PC-3 (cell line): ENCODE data around the gene ERBB4. TPM values are rescaled to one million over a fixed set of nuclear protein-coding genes. Genes with fewer than 3 reads are reported as not detected.

Experiments used
- ATAC-seq: fragments of 200-7000 bp; cut with Tn5 transposase; 2 replicates; pipeline ENCODE4 v1.9.1; 2020; ENCODE audit warnings: mild to moderate bottlenecking, moderate library complexity
- BruUV-seq: library from RNA; stranded (reverse); fragments of 400-500 nt; replicated peaks from 2 replicates; lab custom pipeline; 2021; lab: Mats Ljungman, UMichigan
- CTCF ChIA-PET: fragments of 300-600 bp; sonication (Branson Sonifier 250); formaldehyde crosslinking; loops from one replicate; lab custom pipeline; 2022; ENCODE audit warnings: antibody characterized with exemption; lab: Charles Lee
- POLR2A ChIA-PET: fragments of 300-600 bp; sonication (Branson Sonifier 250); formaldehyde crosslinking; loops from one replicate; lab custom pipeline; 2022; ENCODE audit warnings: antibody characterized with exemption; ENCODE audit not compliant: unreplicated experiment; lab: Charles Lee
- DNase-seq: peaks from one replicate; pipeline ENCODE4 v3.0.0-alpha.2; 2015
- H2AFZ ChIP-seq: fragments of 300-600 bp; sonication (generic); 2 replicates; pipeline ENCODE4 v1.6.0; 2016; ENCODE audit warnings: antibody characterized with exemption, low read length
- H3F3A ChIP-seq: fragments of 300-600 bp; sonication (generic); one replicate; pipeline ENCODE4 v1.6.0; 2017; ENCODE audit warnings: antibody characterized with exemption, low read length, control low read depth, mild to moderate bottlenecking; ENCODE audit not compliant: unreplicated experiment
- H3K27ac ChIP-seq: fragments of 300-600 bp; sonication (generic); 2 replicates; pipeline ENCODE4 v1.5.1; 2016; ENCODE audit warnings: mild to moderate bottlenecking, low read length
- H3K27me3 ChIP-seq: fragments of 300-600 bp; sonication (generic); 2 replicates; pipeline ENCODE4 v1.6.1; 2016; ENCODE audit warnings: low read length, mixed read lengths
- H3K36me3 ChIP-seq: fragments of 300-600 bp; sonication (generic); 2 replicates; pipeline ENCODE4 v1.6.1; 2016; ENCODE audit warnings: low read depth, mixed run types, low read length, mixed read lengths
- H3K4me1 ChIP-seq: fragments of 300-600 bp; sonication (generic); 2 replicates; pipeline ENCODE4 v1.5.1; 2016; ENCODE audit warnings: low read length; ENCODE audit not compliant: insufficient read depth
- H3K4me2 ChIP-seq: fragments of 300-600 bp; sonication (generic); 2 replicates; pipeline ENCODE4 v1.6.0; 2016; ENCODE audit warnings: low read length
- H3K4me3 ChIP-seq: fragments of 300-600 bp; sonication (generic); 2 replicates; pipeline ENCODE4 v1.5.1; 2016; ENCODE audit warnings: mild to moderate bottlenecking, low read length, mixed read lengths
- H3K79me2 ChIP-seq: fragments of 300-600 bp; sonication (generic); 2 replicates; pipeline ENCODE4 v1.6.1; 2017; ENCODE audit warnings: low read length, mixed read lengths
- H3K9ac ChIP-seq: fragments of 300-600 bp; sonication (generic); 2 replicates; pipeline ENCODE4 v1.6.0; 2016; ENCODE audit warnings: mild to moderate bottlenecking, low read length
- H3K9me2 ChIP-seq: fragments of 300-600 bp; sonication (generic); replicated peaks from 2 replicates; pipeline ENCODE4 v1.6.1; 2016; ENCODE audit warnings: mixed run types, low read length, mixed read lengths
- H3K9me3 ChIP-seq: fragments of 300-600 bp; sonication (generic); 2 replicates; pipeline ENCODE4 v1.6.1; 2016; ENCODE audit warnings: low read length, mixed read lengths
- H4K20me1 ChIP-seq: fragments of 300-600 bp; sonication (generic); 2 replicates; pipeline ENCODE4 v1.6.1; 2016; ENCODE audit warnings: low read length, mixed read lengths
- CTCF ChIP-seq: fragments of 300-600 bp; sonication (generic); conservative IDR thresholded peaks from 2 replicates; pipeline ENCODE4 v1.5.1; 2017; ENCODE audit warnings: antibody characterized with exemption, low read depth, mild to moderate bottlenecking, low read length
- EZH2 ChIP-seq: fragments of 300-600 bp; sonication (generic); IDR thresholded peaks from one replicate; pipeline ENCODE4 v1.6.1; 2017; ENCODE audit warnings: antibody characterized with exemption, mild to moderate bottlenecking, low read length; ENCODE audit not compliant: unreplicated experiment
- EZH2phosphoT487 ChIP-seq: fragments of 300-600 bp; sonication (generic); IDR thresholded peaks from 2 replicates; pipeline ENCODE4 v1.6.1; 2018; ENCODE audit warnings: mild to moderate bottlenecking, antibody characterized with exemption, low read length, borderline replicate concordance
- intact Hi-C: fragments of 100-400 bp; cut with micrococcal nuclease; formaldehyde crosslinking; loops from 2 replicates; pipeline ENCODE4 v1.9.0; 2023
- total RNA-seq: library from RNA; depleted of rRNA; stranded (reverse); fragments of >200 nt; gene quantifications from 2 replicates; pipeline ENCODE4 v1.2.3, GENCODE V29; 2014

Gene ERBB4
- total RNA-seq, 1 experiment from 2014 or later = under 0.01 TPM

GRCh38 chr2:211376410-211376809 lies 1162.2 kb downstream of the ERBB4 start:
- H3K9me2 ChIP-seq = no peaks in the 10 kb centered on the region
- no peaks in the 10 kb centered on the region for H3K79me2 ChIP-seq
- peaks cover 17% of the 10 kb centered on the region; the same call in 1 of the 2 replicates for H3K27me3 ChIP-seq
- ChIA-PET CTCF (no interaction called here), POLR2A (no interaction called here)
- H3K36me3 ChIP-seq = no peaks in the 10 kb centered on the region
- no peaks in the 10 kb centered on the region for H3K4me1 ChIP-seq
- ATAC-seq = no peak
- H3F3A ChIP-seq = no peaks in the 10 kb centered on the region
- no peaks in the 10 kb centered on the region for H3K9me3 ChIP-seq
- no TSS peak for BruUV-seq
- H3K9ac ChIP-seq = no peak overlapping the region
- no peak overlapping the region for H2AFZ ChIP-seq
- intact Hi-C loops = no loop called here
- no peak for DNase-seq
- H3K4me2 ChIP-seq = no peak overlapping the region
- H3K27ac ChIP-seq = no peak overlapping the region
- TF ChIP-seq EZH2phosphoT487 (no peak), CTCF (no peak), EZH2 (no peak)
- H3K4me3 ChIP-seq = no peak overlapping the region
- no peaks in the 10 kb centered on the region for H4K20me1 ChIP-seq

GRCh38 chr2:211373203-211373602 lies 1165.4 kb downstream of the ERBB4 start:
- Histone ChIP-seq H3K4me2 (no peak overlapping the region), H3F3A (no peaks in the 10 kb centered on the region), H3K9ac (no peak overlapping the region), H3K27me3 (peaks cover 16% of the 10 kb centered on the region; the same call in 1 of the 2 replicates), H3K79me2 (no peaks in the 10 kb centered on the region), H3K9me2 (no peaks in the 10 kb centered on the region), H3K36me3 (no peaks in the 10 kb centered on the region), H3K27ac (no peak overlapping the region), H3K4me1 (no peaks in the 10 kb centered on the region), H3K9me3 (no peaks in the 10 kb centered on the region), H2AFZ (no peak overlapping the region), H3K4me3 (no peak overlapping the region), H4K20me1 (no peaks in the 10 kb centered on the region)
- intact Hi-C loops = no loop called here
- CTCF ChIA-PET = no interaction called here
- ATAC-seq (no peak), DNase-seq (no peak)
- no TSS peak for BruUV-seq
- POLR2A ChIA-PET = no interaction called here
- TF ChIP-seq EZH2 (no peak), CTCF (no peak), EZH2phosphoT487 (no peak)

- H4K20me1 ChIP-seq = no peaks in the 10 kb centered on the region
- 0 out of 2 replicates have a peak, but pooled peaks cover 5% of the 10 kb centered on the region for H3K4me1 ChIP-seq
- no peaks in the 10 kb centered on the region for H3K9me2 ChIP-seq
- no peak overlapping the region for H3K4me3 ChIP-seq
- intact Hi-C loops = no loop called here
- no peaks in the 10 kb centered on the region for H3K36me3 ChIP-seq
- DNase-seq = no peak
- no peak overlapping the region for H3K27ac ChIP-seq
- H3K27me3 ChIP-seq = peaks cover 7% of the 10 kb centered on the region; the same call in 1 of the 2 replicates
- no peak overlapping the region for H2AFZ ChIP-seq
- CTCF ChIA-PET = no interaction called here
- no peaks in the 10 kb centered on the region for H3F3A ChIP-seq
- TF ChIP-seq EZH2 (no peak), CTCF (no peak), EZH2phosphoT487 (no peak)
- no peak overlapping the region for H3K4me2 ChIP-seq
- no peak overlapping the region for H3K9ac ChIP-seq
- POLR2A ChIA-PET = no interaction called here
- no peaks in the 10 kb centered on the region for H3K79me2 ChIP-seq
- no peak for ATAC-seq
- H3K9me3 ChIP-seq = no peaks in the 10 kb centered on the region
- BruUV-seq = no TSS peak
Measured at GRCh38 chr2:211371465-211371864, 1167.1 kb downstream of the ERBB4 start.
